Measurements from ENCODE around the gene PLET1. TPM values are rescaled to one million over a fixed set of nuclear protein-coding genes. Genes with fewer than 3 reads are reported as not detected.

Gene PLET1
- polyA plus RNA-seq, 12 donors: 0.17 TPM; not detected in 11

GRCh38 chr11:112285841-112286311 is 25.2 kb upstream of the PLET1 start:
- no peak for DNase-seq

GRCh38 chr11:112281726-112282125 is 21.1 kb upstream of the PLET1 start:
- no peak for DNase-seq

GRCh38 chr11:112280268-112281126 is 19.8 kb upstream of the PLET1 start:
- DNase-seq: peak; percentile 82

- peak; percentile 54 for DNase-seq
These were observed 19.2 kb upstream of the PLET1 start for GRCh38 chr11:112279901-112280267.

GRCh38 chr11:112278803-112279202 is 18.1 kb upstream of the PLET1 start:
- DNase-seq: no peak

GRCh38 chr11:112277941-112278340 is 17.3 kb upstream of the PLET1 start:
- no peak for DNase-seq

- DNase-seq: no peak
These were observed 16.4 kb upstream of the PLET1 start for GRCh38 chr11:112277029-112277428.

GRCh38 chr11:112274007-112274783 is 13.5 kb upstream of the PLET1 start:
- DNase-seq: no peak

GRCh38 chr11:112273066-112273465 is 12.4 kb upstream of the PLET1 start:
- no peak for DNase-seq

GRCh38 chr11:112271242-112271641 is 10.6 kb upstream of the PLET1 start:
- DNase-seq: no peak

GRCh38 chr11:112270551-112271180 is 10.0 kb upstream of the PLET1 start:
- DNase-seq: no peak

GRCh38 chr11:112269139-112269538 is 8.5 kb upstream of the PLET1 start:
- no peak for DNase-seq

GRCh38 chr11:112268406-112268805 is 7.7 kb upstream of the PLET1 start:
- no peak for DNase-seq

- DNase-seq: no peak
These were observed 6.5 kb upstream of the PLET1 start for GRCh38 chr11:112267188-112267591.

- DNase-seq: no peak
These were observed 5.7 kb upstream of the PLET1 start for GRCh38 chr11:112266410-112266778.

- no peak for DNase-seq
These were observed 5.2 kb upstream of the PLET1 start for GRCh38 chr11:112265659-112266409.

GRCh38 chr11:112255067-112255720 is 5.5 kb downstream of the PLET1 start:
- peak; percentile 4 for DNase-seq

GRCh38 chr11:112253605-112254242 is 6.9 kb downstream of the PLET1 start:
- no peak for DNase-seq

GRCh38 chr11:112249871-112250610 is 10.6 kb downstream of the PLET1 start:
- DNase-seq: no peak

GRCh38 chr11:112248201-112248600 is 12.5 kb downstream of the PLET1 start:
- DNase-seq: no peak
